ENCODE results near the gene TBC1D19. TPM values are rescaled to one million over a fixed set of nuclear protein-coding genes. Genes with fewer than 3 reads are reported as not detected.

TBC1D19 gene
- total and polyA plus RNA-seq, 2 donors from 2014 or later = 10.8 to 19.1 TPM

DNA sequence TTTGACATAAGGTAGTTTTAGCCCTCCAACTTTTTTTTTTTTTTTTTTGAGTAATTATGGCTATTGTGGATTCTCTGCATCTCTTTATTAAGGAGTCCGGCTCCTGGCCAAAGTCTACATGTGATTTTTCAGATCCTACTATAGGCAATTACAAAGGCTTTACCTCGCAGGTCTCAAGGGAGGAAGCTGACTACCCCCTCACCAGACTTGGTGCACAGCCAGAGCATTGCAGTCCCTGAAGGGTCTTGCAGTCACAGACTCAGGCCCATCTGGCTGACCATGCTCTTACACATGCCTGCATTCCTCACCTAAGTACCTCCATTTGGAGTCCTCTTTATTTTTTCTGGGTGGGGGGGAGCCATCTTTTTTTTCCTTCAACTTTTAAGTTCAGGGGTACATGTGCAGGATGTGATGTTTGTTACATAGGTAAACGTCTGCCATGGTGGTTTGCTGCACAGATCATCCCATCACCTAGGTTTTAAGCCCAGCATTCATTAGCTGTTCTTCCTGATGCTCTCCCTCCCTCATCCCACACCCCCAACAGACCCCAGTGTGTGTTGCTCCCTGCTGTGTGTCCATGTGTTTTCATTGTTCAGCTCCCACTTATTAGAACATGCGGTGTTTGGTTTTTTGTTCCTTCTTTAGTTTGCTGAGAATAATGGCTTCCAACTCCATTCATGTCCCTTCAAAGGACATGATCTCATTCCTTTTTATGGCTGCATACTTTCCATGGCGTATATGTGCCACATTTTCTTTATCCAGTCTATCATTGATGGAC lies 188.4 kb downstream of the TBC1D19 start:
- intact Hi-C loops (cut with DNase I) = no loop called here
- TF ChIP-seq, protein P1, sequence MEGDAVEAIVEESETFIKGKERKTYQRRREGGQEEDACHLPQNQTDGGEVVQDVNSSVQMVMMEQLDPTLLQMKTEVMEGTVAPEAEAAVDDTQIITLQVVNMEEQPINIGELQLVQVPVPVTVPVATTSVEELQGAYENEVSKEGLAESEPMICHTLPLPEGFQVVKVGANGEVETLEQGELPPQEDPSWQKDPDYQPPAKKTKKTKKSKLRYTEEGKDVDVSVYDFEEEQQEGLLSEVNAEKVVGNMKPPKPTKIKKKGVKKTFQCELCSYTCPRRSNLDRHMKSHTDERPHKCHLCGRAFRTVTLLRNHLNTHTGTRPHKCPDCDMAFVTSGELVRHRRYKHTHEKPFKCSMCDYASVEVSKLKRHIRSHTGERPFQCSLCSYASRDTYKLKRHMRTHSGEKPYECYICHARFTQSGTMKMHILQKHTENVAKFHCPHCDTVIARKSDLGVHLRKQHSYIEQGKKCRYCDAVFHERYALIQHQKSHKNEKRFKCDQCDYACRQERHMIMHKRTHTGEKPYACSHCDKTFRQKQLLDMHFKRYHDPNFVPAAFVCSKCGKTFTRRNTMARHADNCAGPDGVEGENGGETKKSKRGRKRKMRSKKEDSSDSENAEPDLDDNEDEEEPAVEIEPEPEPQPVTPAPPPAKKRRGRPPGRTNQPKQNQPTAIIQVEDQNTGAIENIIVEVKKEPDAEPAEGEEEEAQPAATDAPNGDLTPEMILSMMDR (IDR thresholded peaks at IDR 0.05; ENCODE audit: borderline replicate concordance, extremely low read depth, insufficient read depth) = no peak
- FAIRE-seq (no peak), DNase-seq (no peak)
- Histone ChIP-seq H3K4me1 (ENCODE audit: control insufficient read depth in 2 of 3, insufficient read depth in 2 of 3, low read depth in 1 of 3, low read length in 3 of 3) (no peaks in the 10 kb centered on the region), H3K4me3 (ENCODE audit: low read length in 3 of 3) (no peak overlapping the region), H3K27ac (ENCODE audit: low read depth in 2 of 2, low read length in 2 of 2) (no peak overlapping the region), H3K9me3 (ENCODE audit: control insufficient read depth in 2 of 3, insufficient read depth in 1 of 3, low read length in 3 of 3) (no peaks in the 10 kb centered on the region), H3K9ac (ENCODE audit: low read length in 3 of 3) (no peak overlapping the region), H3K36me3 (ENCODE audit: control insufficient read depth in 2 of 3, insufficient read depth in 3 of 3, low read length in 3 of 3) (peaks cover 0 to 4% (median 2%) of the 10 kb centered on the region in 3 donors), H3K27me3 (ENCODE audit: control insufficient read depth, insufficient read depth, low read length) (no peaks in the 10 kb centered on the region)

DNA sequence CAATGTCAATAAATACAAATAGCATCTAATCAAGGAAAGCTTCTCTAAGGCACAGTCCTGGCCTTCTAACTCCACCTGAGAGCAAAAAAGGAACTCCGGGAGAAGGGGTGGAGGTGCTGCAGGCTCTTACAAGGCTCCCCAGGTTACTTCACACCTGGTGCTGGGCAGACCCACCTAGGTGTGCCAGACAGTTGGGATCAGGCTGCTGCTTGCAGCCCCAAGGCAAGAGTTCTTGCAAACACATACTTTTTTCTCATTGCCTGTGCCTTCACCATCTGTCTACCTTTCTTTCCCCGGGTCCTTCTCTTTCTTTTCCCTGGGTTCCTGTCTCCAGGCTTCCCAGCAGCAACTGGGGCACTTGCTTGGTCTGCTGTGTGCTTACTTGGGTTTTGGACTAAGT lies 195.3 kb downstream of the TBC1D19 start:
- FAIRE-seq (no peak), DNase-seq (no peak)
- Histone ChIP-seq H3K9me3 (ENCODE audit: control insufficient read depth in 2 of 3, insufficient read depth in 1 of 3, low read length in 3 of 3) (no peaks in the 10 kb centered on the region), H3K9ac (ENCODE audit: low read length in 3 of 3) (no peak overlapping the region), H3K27ac (ENCODE audit: low read depth in 2 of 2, low read length in 2 of 2) (no peak overlapping the region), H3K36me3 (ENCODE audit: control insufficient read depth in 2 of 3, insufficient read depth in 3 of 3, low read length in 3 of 3) (peaks cover 0 to 3% (median 0%) of the 10 kb centered on the region in 3 donors), H3K4me3 (ENCODE audit: low read length in 3 of 3) (no peak overlapping the region), H3K4me1 (ENCODE audit: control insufficient read depth in 2 of 3, insufficient read depth in 2 of 3, low read depth in 1 of 3, low read length in 3 of 3) (no peaks in the 10 kb centered on the region), H3K27me3 (ENCODE audit: control insufficient read depth, insufficient read depth, low read length) (no peaks in the 10 kb centered on the region)
- TF ChIP-seq, protein P1 (IDR thresholded peaks at IDR 0.05; ENCODE audit: borderline replicate concordance, extremely low read depth, insufficient read depth) = no peak
- intact Hi-C loops (cut with DNase I) = no loop called here

DNA sequence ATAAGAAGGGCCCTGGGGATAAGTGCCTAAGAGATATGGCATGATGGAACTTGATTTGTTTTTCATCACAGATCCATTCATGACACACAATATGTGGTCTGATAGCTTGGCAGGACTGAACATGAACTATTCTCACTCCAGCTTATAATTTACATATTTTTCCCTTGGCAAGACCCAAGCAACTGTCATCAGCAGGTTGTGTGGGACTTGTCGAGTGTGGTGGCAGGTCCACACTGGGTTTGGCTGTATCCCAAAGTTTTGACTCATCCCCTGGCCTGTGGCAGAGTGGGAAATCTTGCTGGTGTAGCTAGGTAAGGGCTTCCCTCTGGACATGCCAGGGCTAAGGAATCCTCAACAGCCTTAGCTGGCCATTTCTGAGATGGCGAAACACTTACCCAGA lies 195.8 kb downstream of the TBC1D19 start:
- H3K9ac ChIP-seq (ENCODE audit: low read length in 3 of 3) = no peak overlapping the region
- no peaks in the 10 kb centered on the region for H3K4me1 ChIP-seq (ENCODE audit: control insufficient read depth in 2 of 3, insufficient read depth in 2 of 3, low read depth in 1 of 3, low read length in 3 of 3)
- DNase-seq = no peak
- peaks cover 0 to 3% (median 0%) of the 10 kb centered on the region in 3 donors for H3K36me3 ChIP-seq (ENCODE audit: control insufficient read depth in 2 of 3, insufficient read depth in 3 of 3, low read length in 3 of 3)
- TF ChIP-seq, protein P1 (IDR thresholded peaks at IDR 0.05; ENCODE audit: borderline replicate concordance, extremely low read depth, insufficient read depth) = no peak
- H3K9me3 ChIP-seq (ENCODE audit: control insufficient read depth in 2 of 3, insufficient read depth in 1 of 3, low read length in 3 of 3) = no peaks in the 10 kb centered on the region
- H3K27ac ChIP-seq (ENCODE audit: low read depth in 2 of 2, low read length in 2 of 2) = no peak overlapping the region
- intact Hi-C loops (cut with DNase I) = no loop called here
- FAIRE-seq = no peak
- H3K27me3 ChIP-seq (ENCODE audit: control insufficient read depth, insufficient read depth, low read length) = no peaks in the 10 kb centered on the region
- H3K4me3 ChIP-seq (ENCODE audit: low read length in 3 of 3) = no peak overlapping the region
